Measurements from ENCODE around the gene CYP24A1. TPM values are rescaled to one million over a fixed set of nuclear protein-coding genes. Genes with fewer than 3 reads are reported as not detected.

CYP24A1 gene
- total RNA-seq, 2 experiments from 2014 or later, result not detected

GRCh38 chr20:54165014-54165413, 8.8 kb downstream of the CYP24A1 start:
- POLR2A ChIA-PET, result no interaction called here
- no peaks in the 10 kb centered on the region for H3K36me3 Mint-ChIP-seq (ENCODE audit: low read depth)
- no peak for TF ChIP-seq CTCF (IDR thresholded peaks at IDR 0.05)
- no peak for DNase-seq
- H3K27me3 Mint-ChIP-seq, result peaks cover 29% of the 10 kb centered on the region
- no peak overlapping the region for H3K4me3 Mint-ChIP-seq
- CTCF ChIA-PET, result interaction anchor here (1.5 kb wide), 1 partner anchor 61 kb away, joined by 3 read pairs; no protein-coding TSS in a partner anchor
- intact Hi-C loops (cut with micrococcal nuclease), result no loop called here
- no peaks in the 10 kb centered on the region for H3K4me1 Mint-ChIP-seq (ENCODE audit: low read depth)
- no peaks in the 10 kb centered on the region for H3K9me3 Mint-ChIP-seq
- no peak overlapping the region for H3K27ac Mint-ChIP-seq
- ATAC-seq, result no peak

GRCh38 chr20:54163402-54163801, 10.4 kb downstream of the CYP24A1 start:
- Mint-ChIP-seq H3K4me1 (ENCODE audit: low read depth) (no peaks in the 10 kb centered on the region), H3K4me3 (no peak overlapping the region), H3K27me3 (peaks cover 23% of the 10 kb centered on the region), H3K27ac (no peak overlapping the region), H3K9me3 (no peaks in the 10 kb centered on the region), H3K36me3 (ENCODE audit: low read depth) (no peaks in the 10 kb centered on the region)
- ChIA-PET POLR2A (no interaction called here), CTCF (interaction anchor here (2.0 kb wide), 1 partner anchor 60 kb away, joined by 6 read pairs; no protein-coding TSS in a partner anchor)
- ATAC-seq (no peak), DNase-seq (no peak)
- TF ChIP-seq CTCF (IDR thresholded peaks at IDR 0.05), result no peak
- intact Hi-C loops (cut with micrococcal nuclease), result no loop called here

GRCh38 chr20:54162378-54163009, 11.3 kb downstream of the CYP24A1 start:
- H3K27me3 Mint-ChIP-seq, result peaks cover 17% of the 10 kb centered on the region
- POLR2A ChIA-PET, result no interaction called here
- intact Hi-C loops (cut with micrococcal nuclease), result no loop called here
- DNase-seq (no peak), ATAC-seq (no peak)
- H3K27ac Mint-ChIP-seq, result no peak overlapping the region
- H3K4me1 Mint-ChIP-seq (ENCODE audit: low read depth), result no peaks in the 10 kb centered on the region
- no peak for TF ChIP-seq CTCF (IDR thresholded peaks at IDR 0.05)
- CTCF ChIA-PET, result interaction anchor here (2.0 kb wide), 1 partner anchor 59 kb away, joined by 6 read pairs; no protein-coding TSS in a partner anchor
- H3K36me3 Mint-ChIP-seq (ENCODE audit: low read depth), result no peaks in the 10 kb centered on the region
- no peak overlapping the region for H3K4me3 Mint-ChIP-seq
- H3K9me3 Mint-ChIP-seq, result no peaks in the 10 kb centered on the region

GRCh38 chr20:54161821-54162149, 12.0 kb downstream of the CYP24A1 start:
- Mint-ChIP-seq H3K4me1 (ENCODE audit: low read depth) (no peaks in the 10 kb centered on the region), H3K27ac (no peak overlapping the region), H3K36me3 (ENCODE audit: low read depth) (no peaks in the 10 kb centered on the region), H3K27me3 (peaks cover 17% of the 10 kb centered on the region), H3K4me3 (no peak overlapping the region), H3K9me3 (no peaks in the 10 kb centered on the region)
- CTCF ChIA-PET, result interaction anchor here (2.0 kb wide), 1 partner anchor 58 kb away, joined by 6 read pairs; no protein-coding TSS in a partner anchor
- TF ChIP-seq CTCF (IDR thresholded peaks at IDR 0.05), result no peak
- ATAC-seq, result no peak
- POLR2A ChIA-PET, result no interaction called here
- intact Hi-C loops (cut with micrococcal nuclease), result no loop called here
- DNase-seq, result no peak

- ChIA-PET POLR2A (interaction anchor here (0.7 kb wide), 1 partner anchor 57 kb away, joined by 3 read pairs; no protein-coding TSS in a partner anchor), CTCF (no interaction called here)
- Mint-ChIP-seq H3K27ac (no peak overlapping the region), H3K36me3 (ENCODE audit: low read depth) (no peaks in the 10 kb centered on the region), H3K9me3 (no peaks in the 10 kb centered on the region), H3K4me1 (ENCODE audit: low read depth) (no peaks in the 10 kb centered on the region), H3K27me3 (peaks cover 16% of the 10 kb centered on the region), H3K4me3 (no peak overlapping the region)
- intact Hi-C loops (cut with micrococcal nuclease), result no loop called here
- TF ChIP-seq CTCF (IDR thresholded peaks at IDR 0.05), result no peak
- ATAC-seq, result no peak
- DNase-seq, result no peak
Measured at GRCh38 chr20:54161008-54161820, 12.6 kb downstream of the CYP24A1 start.
